ENCODE measurements around the gene MZF1. TPM values are rescaled to one million over a fixed set of nuclear protein-coding genes. Genes with fewer than 3 reads are reported as not detected.

Gene MZF1
- total and polyA plus RNA-seq, 10 of the 15 experiments (the other 5 are each of a cell fraction or from before 2014, with no cell fraction given) = 0.38 to 14.7 (median 7.2) TPM

- TF ChIP-seq CUX1 (IDR thresholded peaks at IDR 0.05; ENCODE audit: insufficient replicate concordance, low read depth, low read length) = no peak
- peak; percentile 98; the same call in 1 of the 2 replicates for TF ChIP-seq RB1 (IDR thresholded peaks at IDR 0.05; ENCODE audit: borderline replicate concordance)
- TF ChIP-seq NR2F1 (conservative IDR thresholded peaks at IDR 0.05) = peak; percentile 78
- no peak for TF ChIP-seq PKNOX1 (IDR thresholded peaks at IDR 0.05)
- TF ChIP-seq CTCF (IDR thresholded peaks at IDR 0.05 in 2 of 3, conservative IDR thresholded peaks at IDR 0.05 in 1 of 3; ENCODE audit: control insufficient read depth in 2 of 3, extremely low read depth in 1 of 3, insufficient read depth in 1 of 3, low read depth in 3 of 3, low read length in 3 of 3) = peak; percentile 80 to 99 (median 98); a peak in 5 of 6 replicates
- TF ChIP-seq NFXL1 (IDR thresholded peaks at IDR 0.05; ENCODE audit: borderline replicate concordance) = no peak
- peak; percentile 91 for TF ChIP-seq YY1 (IDR thresholded peaks at IDR 0.05; ENCODE audit: low read depth, low read length)
- TF ChIP-seq CREB1 (IDR thresholded peaks at IDR 0.05; ENCODE audit: low read depth) = no peak; the same call in 1 of the 2 replicates
- peak; percentile 78; the same call in 1 of the 2 replicates for TF ChIP-seq MAX (IDR thresholded peaks at IDR 0.05; ENCODE audit: low read depth, low read length)
- TF ChIP-seq KLF5 (IDR thresholded peaks at IDR 0.05; ENCODE audit: partially characterized antibody) = peak; percentile 58
Measured at GRCh38 chr19:58513694-58514563, 59.2 kb downstream of the MZF1 start (continued).
